ENCODE results near the gene RALGPS1.

RALGPS1 gene

GRCh38 chr9:127022913-127023660 is 108.5 kb downstream of the RALGPS1 start:
- no peak for DNase-seq (ENCODE audit: low spot score)

- no peak for DNase-seq (ENCODE audit: low spot score)
Observed at GRCh38 chr9:127025042-127025441, 110.5 kb downstream of the RALGPS1 start.

- no peak for DNase-seq (ENCODE audit: low spot score)
Observed at GRCh38 chr9:127027694-127028093, 113.1 kb downstream of the RALGPS1 start.

- DNase-seq (ENCODE audit: low spot score): no peak
Observed at GRCh38 chr9:127029548-127029947, 115.0 kb downstream of the RALGPS1 start.

GRCh38 chr9:127030814-127031740 is 116.5 kb downstream of the RALGPS1 start:
- DNase-seq (ENCODE audit: low spot score): no peak

- DNase-seq (ENCODE audit: low spot score): no peak
Observed at GRCh38 chr9:127032256-127032655, 117.7 kb downstream of the RALGPS1 start.

GRCh38 chr9:127033061-127033460 is 118.5 kb downstream of the RALGPS1 start:
- DNase-seq (ENCODE audit: low spot score): no peak

GRCh38 chr9:127033789-127034188 is 119.2 kb downstream of the RALGPS1 start:
- no peak for DNase-seq (ENCODE audit: low spot score)

GRCh38 chr9:127034691-127035090 is 120.1 kb downstream of the RALGPS1 start:
- DNase-seq (ENCODE audit: low spot score): no peak

- DNase-seq (ENCODE audit: low spot score): no peak
Observed at GRCh38 chr9:127035423-127035822, 120.8 kb downstream of the RALGPS1 start.

GRCh38 chr9:127035948-127036347 is 121.4 kb downstream of the RALGPS1 start:
- DNase-seq (ENCODE audit: low spot score): no peak

- DNase-seq (ENCODE audit: low spot score): no peak
Observed at GRCh38 chr9:127036437-127036836, 121.9 kb downstream of the RALGPS1 start.

GRCh38 chr9:127038531-127038930 is 123.9 kb downstream of the RALGPS1 start:
- no peak for DNase-seq (ENCODE audit: low spot score)

- no peak for DNase-seq (ENCODE audit: low spot score)
Observed at GRCh38 chr9:127039492-127039891, 124.9 kb downstream of the RALGPS1 start.

GRCh38 chr9:127045148-127045547 is 130.6 kb downstream of the RALGPS1 start:
- DNase-seq (ENCODE audit: low spot score): no peak

- DNase-seq (ENCODE audit: low spot score): no peak
Observed at GRCh38 chr9:127047971-127048370, 133.4 kb downstream of the RALGPS1 start.

GRCh38 chr9:127049044-127049443 is 134.5 kb downstream of the RALGPS1 start:
- DNase-seq (ENCODE audit: low spot score): no peak

GRCh38 chr9:127049581-127049980 is 135.0 kb downstream of the RALGPS1 start:
- no peak for DNase-seq (ENCODE audit: low spot score)

- DNase-seq (ENCODE audit: low spot score): no peak
Observed at GRCh38 chr9:127050152-127050551, 135.6 kb downstream of the RALGPS1 start.

- no peak for DNase-seq (ENCODE audit: low spot score)
Observed at GRCh38 chr9:127050591-127051001, 136.0 kb downstream of the RALGPS1 start.

- no peak for DNase-seq (ENCODE audit: low spot score)
Observed at GRCh38 chr9:127051881-127052595, 137.5 kb downstream of the RALGPS1 start.

GRCh38 chr9:127053057-127053821 is 138.7 kb downstream of the RALGPS1 start:
- no peak for DNase-seq (ENCODE audit: low spot score)
